DOHH2 (cell line): ENCODE measurements around the gene ABCC6.

ENCODE experiments used
- H3F3A ChIP-seq: fragments of 200-600 bp; sonication (generic), shearing (Covaris generic); 2 replicates; pipeline ENCODE4 v1.6.0; 2016; ENCODE audit warnings: antibody characterized with exemption, mild to moderate bottlenecking; ENCODE audit not compliant: control insufficient read depth, insufficient read depth
- H3K27ac ChIP-seq: fragments of 200-600 bp; sonication (generic); 2 replicates; pipeline ENCODE4 v1.5.1; 2014; ENCODE audit warnings: low read depth, mild to moderate bottlenecking, low read length, moderate library complexity
- H3K27me3 ChIP-seq: fragments of 200-600 bp; sonication (generic); 2 replicates; pipeline ENCODE4 v1.6.1; 2014; ENCODE audit warnings: mild to moderate bottlenecking, low read length, mixed read lengths; ENCODE audit not compliant: control insufficient read depth
- H3K36me3 ChIP-seq: fragments of 200-600 bp; sonication (generic); 2 replicates; pipeline ENCODE4 v1.6.1; 2014; ENCODE audit warnings: mild to moderate bottlenecking, low read length, moderate library complexity, mixed read lengths; ENCODE audit not compliant: control insufficient read depth
- H3K4me1 ChIP-seq: fragments of 200-600 bp; sonication (generic); 2 replicates; pipeline ENCODE4 v1.6.1; 2014; ENCODE audit warnings: mild to moderate bottlenecking, low read length, mixed read lengths; ENCODE audit not compliant: control insufficient read depth
- H3K4me2 ChIP-seq: fragments of 200-600 bp; sonication (generic); 2 replicates; pipeline ENCODE4 v1.6.0; 2014; ENCODE audit warnings: mild to moderate bottlenecking, low read length, moderate library complexity
- H3K4me3 ChIP-seq: fragments of 200-600 bp; sonication (generic); 2 replicates; pipeline ENCODE4 v1.5.1; 2014; ENCODE audit warnings: mild to moderate bottlenecking, low read length, mixed read lengths
- H3K79me2 ChIP-seq: fragments of 200-600 bp; sonication (generic); 2 replicates; pipeline ENCODE4 v1.6.1; 2014; ENCODE audit warnings: mild to moderate bottlenecking, low read length, mixed read lengths; ENCODE audit not compliant: control insufficient read depth
- H3K9me2 ChIP-seq: fragments of 200-600 bp; sonication (generic); replicated peaks from 2 replicates; pipeline ENCODE4 v1.6.1; 2014; ENCODE audit warnings: mild to moderate bottlenecking, low read length, mixed read lengths; ENCODE audit not compliant: control insufficient read depth
- H3K9me3 ChIP-seq: fragments of 200-600 bp; sonication (generic); 2 replicates; pipeline ENCODE4 v1.6.1; 2014; ENCODE audit warnings: antibody characterized with exemption, low read length, mixed read lengths; ENCODE audit not compliant: control insufficient read depth, insufficient read depth
- H4K20me1 ChIP-seq: fragments of 200-600 bp; sonication (generic); 2 replicates; pipeline ENCODE4 v1.6.0; 2014; ENCODE audit warnings: low read depth, mild to moderate bottlenecking, antibody characterized with exemption, low read length, moderate library complexity; ENCODE audit not compliant: control insufficient read depth, insufficient read depth
- EZH2phosphoT487 ChIP-seq: fragments of 200-600 bp; sonication (generic); IDR thresholded peaks from 2 replicates; pipeline ENCODE4 v1.6.1; 2017; ENCODE audit warnings: borderline replicate concordance, mild to moderate bottlenecking, antibody characterized with exemption, low read length, moderate library complexity, mixed read lengths
- TF ChIP-seq, protein P1 (sequence below): fragments of 200-600 bp; sonication (generic); IDR thresholded peaks from one replicate; pipeline ENCODE4 v1.5.1; 2014; ENCODE audit warnings: antibody characterized with exemption, mild to moderate bottlenecking, low read depth, low read length; ENCODE audit not compliant: poor library complexity, severe bottlenecking

The ABCC6 gene

GRCh38 chr16:16143931-16144330 lies 79.4 kb downstream of the ABCC6 start:
- Histone ChIP-seq H3K4me3 (no peak overlapping the region), H3K9me2 (no peaks in the 10 kb centered on the region), H3K9me3 (no peaks in the 10 kb centered on the region), H3K79me2 (no peaks in the 10 kb centered on the region), H3K4me1 (no peaks in the 10 kb centered on the region), H3F3A (no peaks in the 10 kb centered on the region), H3K27ac (no peak overlapping the region), H3K4me2 (no peak overlapping the region), H3K36me3 (peaks cover 33% of the 10 kb centered on the region), H4K20me1 (no peaks in the 10 kb centered on the region), H3K27me3 (no peaks in the 10 kb centered on the region)
- TF ChIP-seq, protein P1, sequence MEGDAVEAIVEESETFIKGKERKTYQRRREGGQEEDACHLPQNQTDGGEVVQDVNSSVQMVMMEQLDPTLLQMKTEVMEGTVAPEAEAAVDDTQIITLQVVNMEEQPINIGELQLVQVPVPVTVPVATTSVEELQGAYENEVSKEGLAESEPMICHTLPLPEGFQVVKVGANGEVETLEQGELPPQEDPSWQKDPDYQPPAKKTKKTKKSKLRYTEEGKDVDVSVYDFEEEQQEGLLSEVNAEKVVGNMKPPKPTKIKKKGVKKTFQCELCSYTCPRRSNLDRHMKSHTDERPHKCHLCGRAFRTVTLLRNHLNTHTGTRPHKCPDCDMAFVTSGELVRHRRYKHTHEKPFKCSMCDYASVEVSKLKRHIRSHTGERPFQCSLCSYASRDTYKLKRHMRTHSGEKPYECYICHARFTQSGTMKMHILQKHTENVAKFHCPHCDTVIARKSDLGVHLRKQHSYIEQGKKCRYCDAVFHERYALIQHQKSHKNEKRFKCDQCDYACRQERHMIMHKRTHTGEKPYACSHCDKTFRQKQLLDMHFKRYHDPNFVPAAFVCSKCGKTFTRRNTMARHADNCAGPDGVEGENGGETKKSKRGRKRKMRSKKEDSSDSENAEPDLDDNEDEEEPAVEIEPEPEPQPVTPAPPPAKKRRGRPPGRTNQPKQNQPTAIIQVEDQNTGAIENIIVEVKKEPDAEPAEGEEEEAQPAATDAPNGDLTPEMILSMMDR, result no peak
- TF ChIP-seq EZH2phosphoT487, result no peak

- peaks cover 40% of the 10 kb centered on the region for H3K36me3 ChIP-seq
- H3K27me3 ChIP-seq, result no peaks in the 10 kb centered on the region
- H3K9me2 ChIP-seq, result no peaks in the 10 kb centered on the region
- no peak overlapping the region for H3K4me3 ChIP-seq
- no peaks in the 10 kb centered on the region for H3K79me2 ChIP-seq
- TF ChIP-seq EZH2phosphoT487, result no peak
- TF ChIP-seq, protein P1, result peak; percentile 52
- no peaks in the 10 kb centered on the region for H3K9me3 ChIP-seq
- H3K4me1 ChIP-seq, result no peaks in the 10 kb centered on the region
- H3K4me2 ChIP-seq, result no peak overlapping the region
- H4K20me1 ChIP-seq, result no peaks in the 10 kb centered on the region
- H3F3A ChIP-seq, result no peaks in the 10 kb centered on the region
- no peak overlapping the region for H3K27ac ChIP-seq
These were observed 80.1 kb downstream of the ABCC6 start for GRCh38 chr16:16143038-16143763.

DNA sequence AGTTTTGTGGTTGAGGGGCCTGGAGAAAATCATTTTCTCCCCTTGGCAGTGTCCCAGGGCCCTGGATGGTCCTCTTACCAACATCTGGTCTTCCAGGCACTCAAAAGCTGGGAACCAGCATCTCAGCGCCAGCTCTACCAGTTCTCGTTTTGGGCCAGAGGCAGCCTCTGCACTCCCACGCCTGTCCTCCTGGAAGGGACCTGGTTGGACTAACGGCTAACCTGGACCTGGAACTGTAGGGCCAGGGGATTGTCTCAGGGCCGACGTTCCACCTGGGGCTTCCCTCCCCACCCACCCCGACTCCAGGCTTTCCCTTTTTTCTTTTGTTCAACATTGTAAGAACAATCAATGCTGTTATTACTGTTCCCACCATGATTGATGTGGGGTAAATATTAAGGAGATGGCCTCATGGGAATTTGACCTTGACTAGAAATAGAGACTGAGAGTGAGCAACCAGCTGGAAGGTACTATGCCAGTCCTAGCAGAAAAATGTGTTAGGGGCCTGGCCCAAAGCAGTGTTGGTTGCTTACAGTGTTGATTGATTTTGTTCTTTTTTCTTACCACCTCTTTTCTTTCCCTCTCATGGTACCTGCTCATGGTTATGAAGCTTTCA lies 81.4 kb downstream of the ABCC6 start:
- TF ChIP-seq EZH2phosphoT487, result no peak
- TF ChIP-seq, protein P1, result no peak
- Histone ChIP-seq H4K20me1 (no peaks in the 10 kb centered on the region), H3K27me3 (no peaks in the 10 kb centered on the region), H3K9me3 (no peaks in the 10 kb centered on the region), H3K79me2 (no peaks in the 10 kb centered on the region), H3K4me2 (no peak overlapping the region), H3K36me3 (peaks cover 49% of the 10 kb centered on the region), H3K4me1 (no peaks in the 10 kb centered on the region), H3K27ac (no peak overlapping the region), H3F3A (no peaks in the 10 kb centered on the region), H3K9me2 (no peaks in the 10 kb centered on the region), H3K4me3 (no peak overlapping the region)
